Immature natural killer cell (primary cell): ENCODE data around the gene TPST1. TPM values are rescaled to one million over a fixed set of nuclear protein-coding genes. Genes with fewer than 3 reads are reported as not detected.
"Not testable (repeated sequence)": the region's sequence is repeated elsewhere in the genome, so short reads cannot be mapped to it uniquely, and the experiment has no call there.

ENCODE experiments used
- DNase-seq, 3 donors: peaks; one replicate each; pipeline ENCODE4 v3.0.0; 2022; ENCODE audit warnings: mixed read lengths in 1 of 3
- H3K27ac Mint-ChIP-seq, 6 donors: one replicate each; pipeline ENCODE4 v1.8.0; 2020; ENCODE audit warnings: mixed read lengths in 6 of 6, mild to moderate bottlenecking in 5 of 6, inconsistent platforms in 4 of 6, moderate library complexity in 3 of 6
- H3K27me3 Mint-ChIP-seq, 3 donors: one replicate each; pipeline ENCODE4 v1.8.0; 2020 to 2021; ENCODE audit warnings: low read depth in 3 of 3, mild to moderate bottlenecking in 3 of 3, mixed read lengths in 3 of 3, moderate library complexity in 3 of 3, inconsistent platforms in 1 of 3
- H3K36me3 Mint-ChIP-seq, 3 donors: one replicate each; pipeline ENCODE4 v1.8.0; 2020; ENCODE audit warnings: mixed read lengths in 3 of 3, inconsistent platforms in 2 of 3, mild to moderate bottlenecking in 2 of 3
- H3K4me1 Mint-ChIP-seq, 2 donors: one replicate each; pipeline ENCODE4 v1.8.0; 2020; ENCODE audit warnings: inconsistent platforms in 2 of 2, mild to moderate bottlenecking in 2 of 2, mixed read lengths in 2 of 2, moderate library complexity in 1 of 2
- H3K4me3 Mint-ChIP-seq, 5 donors: one replicate each; pipeline ENCODE4 v1.8.0; 2020; ENCODE audit warnings: mild to moderate bottlenecking in 5 of 5, mixed read lengths in 5 of 5, inconsistent platforms in 3 of 5, moderate library complexity in 3 of 5
- H3K9me3 Mint-ChIP-seq, 6 donors: one replicate each; pipeline ENCODE4 v1.8.0; 2020; ENCODE audit warnings: mild to moderate bottlenecking in 6 of 6, mixed read lengths in 6 of 6, inconsistent platforms in 4 of 6, moderate library complexity in 3 of 6
- polyA plus RNA-seq, 3 donors: library from polyadenylated mRNA; unstranded; fragments of 300-500 nt; fragmentation: Illumina TruSeq; gene quantifications; one replicate each; pipeline ENCODE4 v1.2.3, GENCODE V29; 2021

Gene TPST1
- polyA plus RNA-seq, 3 donors from 2014 or later: 2.4 to 3.9 (median 3.2) TPM

- Mint-ChIP-seq H3K36me3 (peaks cover 0 to 5% (median 0%) of the 10 kb centered on the region in 3 donors), H3K27me3 (peaks cover 0 to 4% (median 0%) of the 10 kb centered on the region in 3 donors), H3K4me3 (no peak overlapping the region), H3K27ac (no peak overlapping the region), H3K4me1 (no peaks in the 10 kb centered on the region), H3K9me3 (peaks cover 0 to 3% (median 0%) of the 10 kb centered on the region in 6 donors)
- DNase-seq: no peak
Observed at GRCh38 chr7:66323114-66323796, 118.1 kb downstream of the TPST1 start.

- DNase-seq, H3K27ac Mint-ChIP-seq, H3K4me3 Mint-ChIP-seq, H3K27me3 Mint-ChIP-seq, H3K9me3 Mint-ChIP-seq, H3K4me1 Mint-ChIP-seq, H3K36me3 Mint-ChIP-seq: not testable (repeated sequence)
Observed at GRCh38 chr7:66324985-66325384, 119.9 kb downstream of the TPST1 start.

- peaks cover 0 to 4% (median 2%) of the 10 kb centered on the region in 3 donors for H3K27me3 Mint-ChIP-seq
- DNase-seq: no peak
- H3K9me3 Mint-ChIP-seq: peaks cover 0 to 2% (median 0%) of the 10 kb centered on the region in 6 donors
- H3K27ac Mint-ChIP-seq: no peak overlapping the region
- H3K4me1 Mint-ChIP-seq: no peaks in the 10 kb centered on the region
- peaks cover 0 to 5% (median 0%) of the 10 kb centered on the region in 3 donors for H3K36me3 Mint-ChIP-seq
- no peak overlapping the region for H3K4me3 Mint-ChIP-seq
Observed at GRCh38 chr7:66326501-66327215, 121.5 kb downstream of the TPST1 start.

GRCh38 chr7:66330961-66331360 is 125.8 kb downstream of the TPST1 start:
- H3K36me3 Mint-ChIP-seq: peaks cover 0 to 6% (median 5%) of the 10 kb centered on the region in 3 donors
- H3K4me3 Mint-ChIP-seq: no peak overlapping the region
- H3K27me3 Mint-ChIP-seq: peaks cover 4 to 6% (median 5%) of the 10 kb centered on the region in 3 donors
- peaks cover 4 to 8% (median 7%) of the 10 kb centered on the region in 6 donors for H3K9me3 Mint-ChIP-seq
- DNase-seq: no peak
- H3K4me1 Mint-ChIP-seq: no peaks in the 10 kb centered on the region
- H3K27ac Mint-ChIP-seq: no peak overlapping the region

GRCh38 chr7:66331883-66332282 is 126.7 kb downstream of the TPST1 start:
- Mint-ChIP-seq H3K4me3 (no peak overlapping the region), H3K27ac (no peak overlapping the region), H3K9me3 (peaks cover 9 to 17% (median 15%) of the 10 kb centered on the region in 6 donors), H3K4me1 (no peaks in the 10 kb centered on the region), H3K36me3 (peaks cover 7 to 13% (median 11%) of the 10 kb centered on the region in 3 donors), H3K27me3 (peaks cover 7 to 11% (median 9%) of the 10 kb centered on the region in 3 donors)
- DNase-seq: no peak

- Mint-ChIP-seq H3K36me3 (peaks cover 8 to 15% (median 12%) of the 10 kb centered on the region in 3 donors), H3K27me3 (peaks cover 7 to 11% (median 9%) of the 10 kb centered on the region in 3 donors), H3K9me3 (peaks cover 15 to 27% (median 21%) of the 10 kb centered on the region in 6 donors), H3K27ac (no peak overlapping the region), H3K4me3 (no peak overlapping the region), H3K4me1 (no peaks in the 10 kb centered on the region)
- no peak for DNase-seq
Observed at GRCh38 chr7:66333443-66333842, 128.3 kb downstream of the TPST1 start.

GRCh38 chr7:66335318-66335717 is 130.2 kb downstream of the TPST1 start:
- Mint-ChIP-seq H3K27ac (no peak overlapping the region), H3K9me3 (peaks cover 25 to 40% (median 30%) of the 10 kb centered on the region in 6 donors), H3K27me3 (peaks cover 9 to 12% (median 11%) of the 10 kb centered on the region in 3 donors), H3K36me3 (peaks cover 12 to 20% (median 12%) of the 10 kb centered on the region in 3 donors), H3K4me3 (no peak overlapping the region), H3K4me1 (no peaks in the 10 kb centered on the region)
- DNase-seq: no peak

- peaks cover 12 to 20% (median 12%) of the 10 kb centered on the region in 3 donors for H3K36me3 Mint-ChIP-seq
- H3K4me1 Mint-ChIP-seq: no peaks in the 10 kb centered on the region
Observed at GRCh38 chr7:66336760-66337159, 131.6 kb downstream of the TPST1 start.

GRCh38 chr7:66339141-66339540 is 134.0 kb downstream of the TPST1 start:
- no peak overlapping the region for H3K4me3 Mint-ChIP-seq
- no peak for DNase-seq
- peaks cover 12 to 20% (median 17%) of the 10 kb centered on the region in 3 donors for H3K36me3 Mint-ChIP-seq
- H3K27me3 Mint-ChIP-seq: peaks cover 5 to 11% (median 9%) of the 10 kb centered on the region in 3 donors
- no peaks in the 10 kb centered on the region for H3K4me1 Mint-ChIP-seq
- H3K9me3 Mint-ChIP-seq: peaks cover 25 to 44% (median 32%) of the 10 kb centered on the region in 6 donors
- H3K27ac Mint-ChIP-seq: no peak overlapping the region

More at GRCh38 chr7:66336760-66337159, 131.6 kb downstream of the TPST1 start:
- Mint-ChIP-seq H3K9me3 (peaks cover 25 to 44% (median 32%) of the 10 kb centered on the region in 6 donors), H3K27ac (no peak overlapping the region), H3K4me3 (no peak overlapping the region), H3K27me3 (peaks cover 9 to 11% (median 9%) of the 10 kb centered on the region in 3 donors)
- no peak for DNase-seq

GRCh38 chr7:66344166-66344565 is 139.0 kb downstream of the TPST1 start:
- H3K27ac Mint-ChIP-seq: no peak overlapping the region
- peaks cover 1 to 5% (median 4%) of the 10 kb centered on the region in 3 donors for H3K27me3 Mint-ChIP-seq
- no peak for DNase-seq
- no peak overlapping the region for H3K4me3 Mint-ChIP-seq
- no peaks in the 10 kb centered on the region for H3K4me1 Mint-ChIP-seq
- H3K9me3 Mint-ChIP-seq: peaks cover 3 to 15% (median 11%) of the 10 kb centered on the region in 6 donors
- H3K36me3 Mint-ChIP-seq: peaks cover 3 to 4% (median 4%) of the 10 kb centered on the region in 3 donors

- no peaks in the 10 kb centered on the region for H3K9me3 Mint-ChIP-seq
- no peaks in the 10 kb centered on the region for H3K4me1 Mint-ChIP-seq
- no peak overlapping the region for H3K4me3 Mint-ChIP-seq
- peaks cover 0 to 4% (median 0%) of the 10 kb centered on the region in 3 donors for H3K36me3 Mint-ChIP-seq
- no peak overlapping the region for H3K27ac Mint-ChIP-seq
- peaks cover 0 to 7% (median 3%) of the 10 kb centered on the region in 3 donors for H3K27me3 Mint-ChIP-seq
- DNase-seq: no peak
Observed at GRCh38 chr7:66348531-66348930, 143.4 kb downstream of the TPST1 start.

GRCh38 chr7:66348959-66349358 is 143.8 kb downstream of the TPST1 start:
- Mint-ChIP-seq H3K4me1 (no peaks in the 10 kb centered on the region), H3K27ac (no peak overlapping the region), H3K4me3 (no peak overlapping the region), H3K36me3 (peaks cover 0 to under 1% (median 0%) of the 10 kb centered on the region in 3 donors), H3K9me3 (no peaks in the 10 kb centered on the region), H3K27me3 (peaks cover 0 to 7% (median 3%) of the 10 kb centered on the region in 3 donors)
- no peak for DNase-seq

GRCh38 chr7:66352071-66352470 is 146.9 kb downstream of the TPST1 start:
- Mint-ChIP-seq H3K27me3 (peaks cover 0 to 7% (median 3%) of the 10 kb centered on the region in 3 donors), H3K4me3 (no peak overlapping the region), H3K27ac (no peak overlapping the region), H3K9me3 (no peaks in the 10 kb centered on the region), H3K36me3 (no peaks in the 10 kb centered on the region), H3K4me1 (no peaks in the 10 kb centered on the region)
- DNase-seq: no peak

- H3K9me3 Mint-ChIP-seq: no peaks in the 10 kb centered on the region
- H3K4me3 Mint-ChIP-seq: no peak overlapping the region
- no peak for DNase-seq
- peaks cover 0 to 5% (median 2%) of the 10 kb centered on the region in 3 donors for H3K27me3 Mint-ChIP-seq
- H3K36me3 Mint-ChIP-seq: no peaks in the 10 kb centered on the region
- no peaks in the 10 kb centered on the region for H3K4me1 Mint-ChIP-seq
- no peak overlapping the region for H3K27ac Mint-ChIP-seq
Observed at GRCh38 chr7:66353547-66353946, 148.4 kb downstream of the TPST1 start.
